ENCODE results near the gene SYP.

GRCh38 chrX:49163555-49164419 lies 36.2 kb downstream of the SYP start:
- TF ChIP-seq CTCF (IDR thresholded peaks at IDR 0.05), result peak; percentile 38 to 94 (median 84)
- TF ChIP-seq POLR2A (IDR thresholded peaks at IDR 0.05), result peak; percentile 25 to 76
